ENCODE results near the gene PSD2. TPM values are rescaled to one million over a fixed set of nuclear protein-coding genes. Genes with fewer than 3 reads are reported as not detected.

The PSD2 gene
- total and polyA plus RNA-seq, 2 of the 13 experiments (the other 11 are each of a cell fraction or from before 2014, with no cell fraction given) = 0.07 TPM; not detected in 1

GRCh38 chr5:139872851-139873794, 77.5 kb downstream of the PSD2 start:
- BruUV-seq (replicated peaks) = no TSS peak
- Histone ChIP-seq H3K27me3 (ENCODE audit: control insufficient read depth in 1 of 2, insufficient read depth in 2 of 2, low read length in 2 of 2) (peaks cover 5 to 51% of the 10 kb centered on the region in 2 experiments; a peak in 4 of 5 replicates), H3K36me3 (replicated peaks in 1 of 2; ENCODE audit: control insufficient read depth in 1 of 2, insufficient read depth in 2 of 2, low read length in 2 of 2) (no peaks in the 10 kb centered on the region), H3K4me2 (ENCODE audit: low read depth, low read length) (no peak overlapping the region), H2AFZ (ENCODE audit: low read length) (no peak overlapping the region), H3K4me3 (replicated peaks in 1 of 3; ENCODE audit: insufficient read depth in 1 of 3, low read depth in 2 of 3, low read length in 3 of 3) (no peak overlapping the region), H3K4me1 (ENCODE audit: insufficient read depth, low read length) (no peaks in the 10 kb centered on the region), H3K27ac (ENCODE audit: extremely low read length, insufficient read depth, low read length) (no peak overlapping the region), H4K20me1 (ENCODE audit: insufficient read depth, low read length) (no peaks in the 10 kb centered on the region), H3K79me2 (ENCODE audit: insufficient read depth, low read length) (no peaks in the 10 kb centered on the region), H3K9ac (ENCODE audit: insufficient read depth, low read depth, low read length) (no peak overlapping the region), H3K9me3 (ENCODE audit: low read length) (no peaks in the 10 kb centered on the region)
- ChIA-PET POLR2A (no interaction called here), CTCF (ENCODE audit: low intra/inter-chr PET ratio, low total read pairs) (interaction anchor here (0.5 kb wide), 1 partner anchor 284 kb away, joined by 3 read pairs; no protein-coding TSS in a partner anchor)
- no peak for DNase-seq (ENCODE audit: low spot score)
- intact Hi-C loops (cut with micrococcal nuclease; ENCODE audit: unreplicated experiment) = no loop called here
- FAIRE-seq = no peak
- ATAC-seq = no peak
- in situ Hi-C loops (cut with HindIII; ENCODE audit: extremely low pct_ligation_motif_present, low pct_unique_long_range_greater_than_20kb) = no loop called here
- TF ChIP-seq JARID2 (CRISPR knock-in tag; IDR thresholded peaks at IDR 0.05; ENCODE audit: insufficient replicate concordance) (no peak), HCFC1 (IDR thresholded peaks at IDR 0.05; ENCODE audit: low read depth, low read length) (no peak), ZIK1 (CRISPR knock-in tag; IDR thresholded peaks at IDR 0.05; ENCODE audit: borderline replicate concordance, low read depth) (no peak), ZNF331 (CRISPR knock-in tag; IDR thresholded peaks at IDR 0.05) (no peak), TARDBP (CRISPR knock-in tag; IDR thresholded peaks at IDR 0.05) (no peak), ZFP1 (CRISPR knock-in tag; IDR thresholded peaks at IDR 0.05) (no peak), NR2C2 (CRISPR knock-in tag; IDR thresholded peaks at IDR 0.05; ENCODE audit: borderline replicate concordance) (no peak), SYNCRIP (IDR thresholded peaks at IDR 0.05; ENCODE audit: insufficient read depth, low read depth, low read length) (no peak), NR3C1 (CRISPR knock-in tag; IDR thresholded peaks at IDR 0.05) (no peak), HMGA1 (CRISPR knock-in tag; conservative IDR thresholded peaks at IDR 0.05) (no peak), NCOA1 (CRISPR knock-in tag; IDR thresholded peaks at IDR 0.05) (no peak)
- TF ChIP-seq, protein P1, sequence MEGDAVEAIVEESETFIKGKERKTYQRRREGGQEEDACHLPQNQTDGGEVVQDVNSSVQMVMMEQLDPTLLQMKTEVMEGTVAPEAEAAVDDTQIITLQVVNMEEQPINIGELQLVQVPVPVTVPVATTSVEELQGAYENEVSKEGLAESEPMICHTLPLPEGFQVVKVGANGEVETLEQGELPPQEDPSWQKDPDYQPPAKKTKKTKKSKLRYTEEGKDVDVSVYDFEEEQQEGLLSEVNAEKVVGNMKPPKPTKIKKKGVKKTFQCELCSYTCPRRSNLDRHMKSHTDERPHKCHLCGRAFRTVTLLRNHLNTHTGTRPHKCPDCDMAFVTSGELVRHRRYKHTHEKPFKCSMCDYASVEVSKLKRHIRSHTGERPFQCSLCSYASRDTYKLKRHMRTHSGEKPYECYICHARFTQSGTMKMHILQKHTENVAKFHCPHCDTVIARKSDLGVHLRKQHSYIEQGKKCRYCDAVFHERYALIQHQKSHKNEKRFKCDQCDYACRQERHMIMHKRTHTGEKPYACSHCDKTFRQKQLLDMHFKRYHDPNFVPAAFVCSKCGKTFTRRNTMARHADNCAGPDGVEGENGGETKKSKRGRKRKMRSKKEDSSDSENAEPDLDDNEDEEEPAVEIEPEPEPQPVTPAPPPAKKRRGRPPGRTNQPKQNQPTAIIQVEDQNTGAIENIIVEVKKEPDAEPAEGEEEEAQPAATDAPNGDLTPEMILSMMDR (CRISPR knock-in tag; IDR thresholded peaks at IDR 0.05) = no peak
- TF ChIP-seq, protein P2, sequence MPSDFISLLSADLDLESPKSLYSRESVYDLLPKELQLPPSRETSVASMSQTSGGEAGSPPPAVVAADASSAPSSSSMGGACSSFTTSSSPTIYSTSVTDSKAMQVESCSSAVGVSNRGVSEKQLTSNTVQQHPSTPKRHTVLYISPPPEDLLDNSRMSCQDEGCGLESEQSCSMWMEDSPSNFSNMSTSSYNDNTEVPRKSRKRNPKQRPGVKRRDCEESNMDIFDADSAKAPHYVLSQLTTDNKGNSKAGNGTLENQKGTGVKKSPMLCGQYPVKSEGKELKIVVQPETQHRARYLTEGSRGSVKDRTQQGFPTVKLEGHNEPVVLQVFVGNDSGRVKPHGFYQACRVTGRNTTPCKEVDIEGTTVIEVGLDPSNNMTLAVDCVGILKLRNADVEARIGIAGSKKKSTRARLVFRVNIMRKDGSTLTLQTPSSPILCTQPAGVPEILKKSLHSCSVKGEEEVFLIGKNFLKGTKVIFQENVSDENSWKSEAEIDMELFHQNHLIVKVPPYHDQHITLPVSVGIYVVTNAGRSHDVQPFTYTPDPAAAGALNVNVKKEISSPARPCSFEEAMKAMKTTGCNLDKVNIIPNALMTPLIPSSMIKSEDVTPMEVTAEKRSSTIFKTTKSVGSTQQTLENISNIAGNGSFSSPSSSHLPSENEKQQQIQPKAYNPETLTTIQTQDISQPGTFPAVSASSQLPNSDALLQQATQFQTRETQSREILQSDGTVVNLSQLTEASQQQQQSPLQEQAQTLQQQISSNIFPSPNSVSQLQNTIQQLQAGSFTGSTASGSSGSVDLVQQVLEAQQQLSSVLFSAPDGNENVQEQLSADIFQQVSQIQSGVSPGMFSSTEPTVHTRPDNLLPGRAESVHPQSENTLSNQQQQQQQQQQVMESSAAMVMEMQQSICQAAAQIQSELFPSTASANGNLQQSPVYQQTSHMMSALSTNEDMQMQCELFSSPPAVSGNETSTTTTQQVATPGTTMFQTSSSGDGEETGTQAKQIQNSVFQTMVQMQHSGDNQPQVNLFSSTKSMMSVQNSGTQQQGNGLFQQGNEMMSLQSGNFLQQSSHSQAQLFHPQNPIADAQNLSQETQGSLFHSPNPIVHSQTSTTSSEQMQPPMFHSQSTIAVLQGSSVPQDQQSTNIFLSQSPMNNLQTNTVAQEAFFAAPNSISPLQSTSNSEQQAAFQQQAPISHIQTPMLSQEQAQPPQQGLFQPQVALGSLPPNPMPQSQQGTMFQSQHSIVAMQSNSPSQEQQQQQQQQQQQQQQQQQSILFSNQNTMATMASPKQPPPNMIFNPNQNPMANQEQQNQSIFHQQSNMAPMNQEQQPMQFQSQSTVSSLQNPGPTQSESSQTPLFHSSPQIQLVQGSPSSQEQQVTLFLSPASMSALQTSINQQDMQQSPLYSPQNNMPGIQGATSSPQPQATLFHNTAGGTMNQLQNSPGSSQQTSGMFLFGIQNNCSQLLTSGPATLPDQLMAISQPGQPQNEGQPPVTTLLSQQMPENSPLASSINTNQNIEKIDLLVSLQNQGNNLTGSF (CRISPR knock-in tag; IDR thresholded peaks at IDR 0.05) = no peak
- TF ChIP-seq, protein P3, sequence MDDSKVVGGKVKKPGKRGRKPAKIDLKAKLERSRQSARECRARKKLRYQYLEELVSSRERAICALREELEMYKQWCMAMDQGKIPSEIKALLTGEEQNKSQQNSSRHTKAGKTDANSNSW (CRISPR knock-in tag; IDR thresholded peaks at IDR 0.05; ENCODE audit: borderline replicate concordance) = no peak
- WGBS (ENCODE audit: low lambda C conversion rate) = 22% methylated on average over 7 of the region's 16 CpGs

Measured in HepG2 (cell line).